ENCODE measurements around the gene AK5.
"Not testable (repeated sequence)": the region's sequence is repeated elsewhere in the genome, so short reads cannot be mapped to it uniquely, and the experiment has no call there.

The AK5 gene

DNA sequence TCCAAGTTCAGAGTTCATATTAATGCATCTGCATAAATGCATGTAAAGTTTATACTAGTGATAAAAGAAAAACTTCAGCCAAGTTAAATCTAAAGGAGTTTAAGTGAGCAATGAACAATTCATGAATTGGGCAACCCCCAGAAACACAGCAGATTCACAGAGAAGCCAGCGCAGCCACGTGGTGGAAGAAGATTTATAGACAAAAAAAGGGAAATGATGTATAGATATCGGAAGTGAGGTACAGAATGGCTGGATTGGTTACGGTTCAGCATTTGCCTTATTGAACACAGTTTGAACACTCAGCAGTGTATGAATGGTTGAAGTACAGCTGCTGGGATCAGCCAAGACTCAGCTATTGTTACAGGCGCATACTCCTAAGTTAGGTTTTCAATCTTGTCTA lies 5.7 kb downstream of the AK5 start:
- no peak for DNase-seq (ENCODE audit: low spot score)

- DNase-seq (ENCODE audit: low spot score) = no peak
These were observed 6.5 kb downstream of the AK5 start for GRCh38 chr1:77288275-77288674.

DNA sequence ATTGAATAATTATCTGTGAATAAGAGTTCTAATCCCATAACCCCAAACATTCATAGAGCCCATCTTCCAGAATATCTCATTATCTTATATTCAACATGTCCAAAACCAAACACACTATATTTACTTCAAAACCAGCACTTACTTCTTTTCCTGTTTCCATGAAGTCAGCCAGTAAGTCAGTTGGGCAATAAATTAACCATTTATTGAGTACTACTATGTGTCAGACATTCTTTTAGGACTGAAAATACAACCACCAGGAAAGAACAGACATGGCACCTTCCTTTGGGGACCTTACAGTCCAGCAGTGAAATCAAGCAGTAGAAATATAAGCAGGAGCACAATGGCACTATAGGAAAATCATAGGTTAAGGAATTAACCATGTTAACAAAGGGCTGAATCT lies 8.8 kb downstream of the AK5 start:
- DNase-seq (ENCODE audit: low spot score) = no peak

DNA sequence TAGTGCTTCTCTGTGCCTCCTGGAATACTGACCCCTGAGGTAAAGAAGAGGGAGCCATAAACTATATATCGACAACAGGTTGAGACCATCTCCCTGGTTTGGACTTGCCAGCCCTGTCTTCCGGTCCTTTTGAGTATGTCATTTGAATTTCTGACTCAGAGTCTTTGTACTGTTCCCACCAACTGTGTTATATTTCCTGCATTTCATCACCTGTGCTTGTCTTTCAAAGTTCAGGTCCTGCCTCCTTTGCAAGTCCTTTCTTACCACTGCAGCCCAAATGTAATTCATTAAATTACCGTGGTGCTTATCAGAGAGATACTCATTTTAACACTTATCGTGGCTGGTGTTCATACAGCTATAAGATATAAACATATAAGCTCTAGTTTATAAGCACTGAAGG lies 10.7 kb downstream of the AK5 start:
- DNase-seq (ENCODE audit: low spot score) = no peak

GRCh38 chr1:77300566-77300965 lies 18.7 kb downstream of the AK5 start:
- DNase-seq (ENCODE audit: low spot score) = no peak

- DNase-seq (ENCODE audit: low spot score) = no peak
These were observed 21.6 kb downstream of the AK5 start for GRCh38 chr1:77303387-77303786.

DNA sequence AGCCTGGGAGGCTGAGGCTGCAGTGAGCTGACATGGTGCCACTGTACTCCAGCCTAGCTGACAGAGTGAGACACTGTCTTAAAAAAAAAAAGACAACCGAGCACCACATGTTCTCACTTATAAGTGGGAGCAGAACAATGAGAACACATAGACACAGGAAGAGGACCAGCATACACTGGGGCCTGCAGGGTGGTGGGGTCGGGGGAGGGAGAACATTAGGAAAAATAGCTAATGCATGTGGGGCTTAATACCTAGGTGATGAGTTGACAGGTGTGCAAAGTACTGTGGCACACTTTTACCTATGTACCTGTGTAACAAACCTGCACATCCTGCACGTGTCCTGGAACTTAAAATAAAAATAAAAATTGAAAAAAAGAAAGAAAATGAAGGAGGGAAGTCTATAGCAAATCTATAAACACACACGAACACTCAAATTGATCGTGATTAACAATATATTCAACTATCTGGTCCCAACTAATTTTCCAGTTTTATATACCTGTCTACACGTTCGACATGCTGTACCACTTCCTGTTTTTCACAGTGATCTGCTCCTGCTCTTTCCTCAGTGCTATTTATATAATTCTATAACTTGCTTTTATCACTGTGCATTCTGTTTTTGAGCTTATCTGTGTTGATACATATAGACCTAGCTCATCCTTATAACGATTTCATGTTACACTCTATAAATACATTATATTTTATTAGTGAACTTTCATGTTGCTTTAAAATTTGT lies 27.2 kb downstream of the AK5 start:
- no peak for DNase-seq (ENCODE audit: low spot score)

DNA sequence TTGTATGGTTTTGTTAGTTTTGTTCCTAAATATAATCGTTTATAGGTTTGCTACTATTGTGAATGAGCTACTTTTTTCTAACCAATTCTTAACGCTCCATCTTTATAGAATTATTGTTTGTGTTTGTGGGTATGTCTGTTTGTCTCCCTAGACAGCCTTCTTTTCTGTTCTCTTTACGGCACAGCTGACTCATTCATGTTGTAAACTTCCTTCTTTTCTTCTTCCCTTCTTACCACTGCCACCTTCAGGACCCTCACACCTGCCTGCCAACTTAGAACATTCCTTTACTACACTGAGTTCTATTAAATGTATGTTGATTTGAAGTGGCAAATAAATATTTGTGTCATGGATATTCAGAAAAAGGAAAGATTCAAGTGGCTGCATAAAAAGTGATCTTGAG lies 29.1 kb downstream of the AK5 start:
- DNase-seq (ENCODE audit: low spot score) = no peak

GRCh38 chr1:77312364-77312763 lies 30.5 kb downstream of the AK5 start:
- DNase-seq (ENCODE audit: low spot score) = not testable (repeated sequence)

DNA sequence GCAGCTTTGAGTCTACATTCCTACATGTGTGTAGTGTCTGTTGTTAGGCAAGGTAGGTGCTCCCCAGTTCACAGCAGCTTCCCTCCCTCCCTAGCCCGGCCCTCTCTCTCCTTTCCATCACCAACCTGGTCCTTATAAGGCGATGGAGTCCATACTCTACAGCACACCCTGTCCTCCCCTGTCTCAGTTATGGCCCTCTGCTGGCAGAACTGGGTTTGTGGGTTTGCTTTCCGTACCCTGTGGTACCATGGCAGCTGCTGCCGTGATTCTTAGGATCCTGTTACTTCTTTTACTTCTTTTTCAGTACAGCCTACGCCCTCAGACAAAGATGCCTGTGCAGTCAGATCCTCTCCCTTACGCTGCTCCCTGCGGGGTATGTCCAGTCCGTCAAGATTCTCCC lies 31.7 kb downstream of the AK5 start:
- DNase-seq (ENCODE audit: low spot score) = no peak

DNA sequence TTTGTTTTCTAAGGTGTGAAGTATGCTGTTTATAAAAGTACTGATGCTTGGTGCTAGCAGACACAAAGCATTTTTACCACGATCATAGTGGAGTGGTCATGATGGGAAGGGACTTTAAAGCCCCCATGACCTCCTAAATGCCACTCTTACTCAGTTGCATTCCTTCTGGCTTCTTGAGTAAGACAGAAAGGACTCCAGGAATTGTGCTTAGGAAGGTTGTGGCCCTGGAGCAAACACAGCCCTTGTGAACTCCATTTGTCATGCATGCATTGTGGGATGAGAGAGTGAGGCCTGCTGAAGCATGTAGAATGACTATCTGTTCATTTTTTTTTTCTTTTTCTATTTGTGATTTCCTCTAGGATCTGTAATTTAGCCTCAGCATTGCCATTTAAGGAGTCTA lies 34.2 kb downstream of the AK5 start:
- no peak for DNase-seq (ENCODE audit: low spot score)

- DNase-seq (ENCODE audit: low spot score) = no peak
These were observed 35.1 kb downstream of the AK5 start for GRCh38 chr1:77316966-77317365.

GRCh38 chr1:77319036-77319705 lies 37.4 kb downstream of the AK5 start:
- no peak for DNase-seq (ENCODE audit: low spot score)

DNA sequence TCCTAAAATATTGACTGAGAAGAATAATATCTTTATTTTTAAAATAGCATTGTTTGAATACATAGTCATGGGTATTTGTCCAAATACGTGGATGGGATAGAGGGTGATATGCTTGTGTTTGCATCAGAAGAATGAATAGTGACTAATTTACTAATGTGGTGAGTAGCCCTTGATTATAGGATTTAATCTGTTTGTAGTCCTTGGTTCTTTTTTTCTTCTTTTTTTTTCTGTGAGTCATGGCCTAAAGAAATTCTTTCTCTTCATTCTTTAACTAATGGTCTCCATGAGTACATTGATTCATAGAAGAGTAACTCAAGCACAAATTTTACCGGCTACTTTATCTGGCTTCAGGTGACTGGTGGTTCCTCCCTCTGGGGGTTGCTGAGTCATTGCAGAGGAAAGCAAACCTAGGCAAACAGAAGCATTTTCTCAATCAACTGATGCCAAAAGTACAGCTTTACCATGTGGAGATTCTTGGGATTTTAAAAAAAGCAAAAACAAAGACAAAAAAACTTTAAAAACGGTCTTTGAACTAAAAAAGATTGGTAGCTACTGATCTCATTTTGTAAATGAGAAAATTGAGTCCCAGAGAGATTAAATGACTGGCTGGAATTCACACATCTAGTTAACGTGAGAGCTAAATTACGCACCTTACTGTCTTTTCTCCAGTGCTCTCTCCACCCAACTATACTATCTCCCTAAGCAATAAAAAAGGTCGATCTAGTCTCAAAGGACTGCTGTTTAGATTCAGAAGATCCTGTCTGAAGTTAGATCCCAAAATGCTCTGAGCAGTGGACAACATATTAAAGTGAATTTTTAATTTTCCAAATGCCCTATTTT lies 40.5 kb downstream of the AK5 start:
- DNase-seq (ENCODE audit: low spot score) = no peak

- no peak for DNase-seq (ENCODE audit: low spot score)
These were observed 51.7 kb downstream of the AK5 start for GRCh38 chr1:77333501-77333900.

GRCh38 chr1:77336729-77337128 lies 54.9 kb downstream of the AK5 start:
- DNase-seq (ENCODE audit: low spot score) = no peak

DNA sequence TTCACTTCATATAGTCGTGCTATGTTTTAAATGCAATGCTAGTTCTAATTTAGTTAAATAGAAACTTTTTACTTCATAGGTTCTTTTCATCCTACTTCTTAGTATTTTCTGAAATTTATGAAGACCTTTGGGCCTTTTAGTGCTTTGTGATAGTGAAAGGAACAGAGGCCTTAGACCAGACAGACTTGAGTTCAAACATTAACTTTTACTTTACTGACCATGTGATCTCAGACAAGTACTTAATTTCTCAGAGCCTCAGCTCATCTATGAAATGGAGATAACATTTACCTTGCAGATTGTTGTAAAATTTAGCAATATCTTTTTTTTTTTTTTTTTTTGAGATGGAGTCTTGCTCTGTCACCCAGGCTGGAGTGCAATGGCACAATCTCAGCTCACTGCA lies 57.5 kb downstream of the AK5 start:
- no peak for DNase-seq (ENCODE audit: low spot score)

- no peak for DNase-seq (ENCODE audit: low spot score)
These were observed 59.4 kb downstream of the AK5 start for GRCh38 chr1:77341195-77341594.

DNA sequence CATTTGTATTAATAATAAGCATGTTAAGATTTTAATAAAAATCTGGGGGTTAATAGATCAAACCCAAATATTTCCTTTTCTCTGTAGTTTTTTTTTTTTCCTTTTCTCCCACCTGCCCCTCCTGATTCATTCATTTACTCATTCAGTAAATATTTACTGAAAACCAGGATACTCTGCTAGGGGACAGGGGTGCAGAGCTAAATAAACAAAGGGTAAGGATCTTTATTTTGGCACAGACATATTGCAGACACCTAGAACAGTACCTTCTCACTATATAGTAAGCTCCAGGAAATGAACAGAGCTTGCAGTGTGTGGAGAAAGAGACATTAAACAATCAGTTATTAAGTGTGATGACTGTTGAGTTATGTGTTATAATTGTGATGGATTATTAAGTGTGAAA lies 60.9 kb downstream of the AK5 start:
- no peak for DNase-seq (ENCODE audit: low spot score)

DNA sequence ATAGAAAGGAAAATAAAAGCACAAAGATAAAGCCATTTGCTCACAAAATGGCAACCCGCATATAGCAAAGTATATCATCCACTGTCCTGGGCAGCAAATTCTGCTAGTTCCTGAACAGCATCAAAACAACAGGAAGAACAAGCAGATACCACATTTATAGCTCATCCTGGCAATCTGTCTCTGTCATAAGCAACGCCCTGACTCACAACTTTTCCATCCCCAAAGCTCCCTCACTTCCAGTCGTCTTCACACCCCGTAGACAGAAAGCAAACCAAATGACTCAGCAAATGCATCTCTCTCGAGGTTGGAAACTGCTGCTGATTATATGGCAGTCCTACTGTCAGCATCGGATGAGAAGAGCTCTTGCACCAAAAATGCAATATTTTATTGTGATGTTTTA lies 65.8 kb downstream of the AK5 start:
- DNase-seq (ENCODE audit: low spot score) = no peak

GRCh38 chr1:77348549-77348948 lies 66.7 kb downstream of the AK5 start:
- DNase-seq (ENCODE audit: low spot score) = no peak

GRCh38 chr1:77349275-77349674 lies 67.5 kb downstream of the AK5 start:
- DNase-seq (ENCODE audit: low spot score) = peak; percentile 72

All from pons (tissue), 1 donor.